ENCODE data around the gene ARF1. TPM values are rescaled to one million over a fixed set of nuclear protein-coding genes. Genes with fewer than 3 reads are reported as not detected.

The ARF1 gene
- total and polyA plus RNA-seq, 2 of the 13 experiments (the other 11 are each of a cell fraction or from before 2014, with no cell fraction given), result 186 to 327 TPM

DNA sequence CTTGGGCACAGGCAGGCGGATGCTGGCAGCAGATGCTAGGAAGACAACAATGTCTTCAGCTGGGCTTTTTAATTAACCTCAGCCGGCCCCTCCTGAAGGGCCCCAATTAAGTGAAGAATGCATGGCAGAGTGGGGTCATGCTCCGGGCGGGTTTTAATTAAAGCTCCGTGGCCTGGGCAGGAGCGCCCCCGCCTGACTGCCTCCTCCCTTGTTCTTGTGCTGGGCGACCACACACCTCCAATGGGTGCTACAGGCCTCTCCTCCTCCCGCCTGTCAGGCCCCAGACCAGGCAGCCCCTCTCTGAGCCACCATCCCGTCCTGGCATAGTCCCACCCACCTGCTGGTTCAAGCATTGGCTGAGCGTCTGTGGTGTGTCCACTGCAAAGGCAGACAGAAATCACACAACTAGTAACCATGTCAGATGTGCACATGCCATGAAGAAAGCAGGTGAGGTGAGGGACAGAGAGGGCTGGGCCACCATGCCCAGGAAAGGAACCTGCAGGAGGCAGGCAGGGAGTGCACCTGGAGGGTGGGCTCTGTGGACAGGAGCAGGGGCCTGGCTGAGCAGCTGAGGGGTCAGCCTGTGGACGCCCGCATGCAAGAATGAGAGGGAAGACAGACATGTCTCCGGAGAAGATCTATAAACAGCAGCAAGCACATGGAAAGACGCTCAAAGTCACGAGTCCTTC lies 8.5 kb upstream of the ARF1 start:
- Histone ChIP-seq H3K4me3 (replicated peaks in 1 of 3; ENCODE audit: insufficient read depth in 1 of 3, low read depth in 2 of 3, low read length in 3 of 3) (no peak overlapping the region), H2AFZ (ENCODE audit: low read length) (no peak overlapping the region), H3K4me2 (ENCODE audit: low read depth, low read length) (no peak overlapping the region), H3K9ac (ENCODE audit: insufficient read depth, low read depth, low read length) (no peak overlapping the region), H4K20me1 (ENCODE audit: insufficient read depth, low read length) (no peaks in the 10 kb centered on the region; the same call in 1 of the 2 replicates), H3K27ac (ENCODE audit: extremely low read length, insufficient read depth, low read length) (no peak overlapping the region), H3K27me3 (ENCODE audit: control insufficient read depth in 1 of 2, insufficient read depth in 2 of 2, low read length in 2 of 2) (peaks cover 9 to 23% of the 10 kb centered on the region in 2 experiments; a peak in 3 of 5 replicates), H3K4me1 (ENCODE audit: insufficient read depth, low read length) (no peaks in the 10 kb centered on the region), H3K9me3 (ENCODE audit: low read length) (no peaks in the 10 kb centered on the region), H3K79me2 (ENCODE audit: insufficient read depth, low read length) (no peaks in the 10 kb centered on the region), H3K36me3 (replicated peaks in 1 of 2; ENCODE audit: control insufficient read depth in 1 of 2, insufficient read depth in 2 of 2, low read length in 2 of 2) (no peaks in the 10 kb centered on the region)
- ChIA-PET POLR2A (interaction anchor here (1.0 kb wide), 1 partner anchor 8 kb away, joined by 3 read pairs; the partner anchor contains the start of gene ARF1), CTCF (ENCODE audit: low intra/inter-chr PET ratio, low total read pairs) (no interaction called here)
- ATAC-seq, result peak; percentile 59
- TF ChIP-seq ARNT (IDR thresholded peaks at IDR 0.05) (no peak), RAD21 (CRISPR knock-in tag; IDR thresholded peaks at IDR 0.05) (0 out of 2 replicates have a peak, but pooled peaks have one; percentile 23), SRF (IDR thresholded peaks at IDR 0.05; ENCODE audit: low read depth, low read length) (no peak), ZNF501 (CRISPR knock-in tag; IDR thresholded peaks at IDR 0.05) (no peak), STAG1 (CRISPR knock-in tag; IDR thresholded peaks at IDR 0.05) (peak; percentile 55), ZNF580 (CRISPR knock-in tag; IDR thresholded peaks at IDR 0.05; ENCODE audit: borderline replicate concordance, low read depth) (no peak), CTCF (CRISPR knock-in tag; IDR thresholded peaks at IDR 0.05) (peak; percentile 55), MYPOP (CRISPR knock-in tag; IDR thresholded peaks at IDR 0.05) (no peak), ZXDC (CRISPR knock-in tag; IDR thresholded peaks at IDR 0.05) (no peak), TGIF2 (CRISPR knock-in tag; IDR thresholded peaks at IDR 0.05) (no peak), BRD4 (CRISPR knock-in tag; IDR thresholded peaks at IDR 0.05) (no peak), ZNF670 (CRISPR knock-in tag; IDR thresholded peaks at IDR 0.05; ENCODE audit: borderline replicate concordance) (no peak)
- TF ChIP-seq, protein P1, sequence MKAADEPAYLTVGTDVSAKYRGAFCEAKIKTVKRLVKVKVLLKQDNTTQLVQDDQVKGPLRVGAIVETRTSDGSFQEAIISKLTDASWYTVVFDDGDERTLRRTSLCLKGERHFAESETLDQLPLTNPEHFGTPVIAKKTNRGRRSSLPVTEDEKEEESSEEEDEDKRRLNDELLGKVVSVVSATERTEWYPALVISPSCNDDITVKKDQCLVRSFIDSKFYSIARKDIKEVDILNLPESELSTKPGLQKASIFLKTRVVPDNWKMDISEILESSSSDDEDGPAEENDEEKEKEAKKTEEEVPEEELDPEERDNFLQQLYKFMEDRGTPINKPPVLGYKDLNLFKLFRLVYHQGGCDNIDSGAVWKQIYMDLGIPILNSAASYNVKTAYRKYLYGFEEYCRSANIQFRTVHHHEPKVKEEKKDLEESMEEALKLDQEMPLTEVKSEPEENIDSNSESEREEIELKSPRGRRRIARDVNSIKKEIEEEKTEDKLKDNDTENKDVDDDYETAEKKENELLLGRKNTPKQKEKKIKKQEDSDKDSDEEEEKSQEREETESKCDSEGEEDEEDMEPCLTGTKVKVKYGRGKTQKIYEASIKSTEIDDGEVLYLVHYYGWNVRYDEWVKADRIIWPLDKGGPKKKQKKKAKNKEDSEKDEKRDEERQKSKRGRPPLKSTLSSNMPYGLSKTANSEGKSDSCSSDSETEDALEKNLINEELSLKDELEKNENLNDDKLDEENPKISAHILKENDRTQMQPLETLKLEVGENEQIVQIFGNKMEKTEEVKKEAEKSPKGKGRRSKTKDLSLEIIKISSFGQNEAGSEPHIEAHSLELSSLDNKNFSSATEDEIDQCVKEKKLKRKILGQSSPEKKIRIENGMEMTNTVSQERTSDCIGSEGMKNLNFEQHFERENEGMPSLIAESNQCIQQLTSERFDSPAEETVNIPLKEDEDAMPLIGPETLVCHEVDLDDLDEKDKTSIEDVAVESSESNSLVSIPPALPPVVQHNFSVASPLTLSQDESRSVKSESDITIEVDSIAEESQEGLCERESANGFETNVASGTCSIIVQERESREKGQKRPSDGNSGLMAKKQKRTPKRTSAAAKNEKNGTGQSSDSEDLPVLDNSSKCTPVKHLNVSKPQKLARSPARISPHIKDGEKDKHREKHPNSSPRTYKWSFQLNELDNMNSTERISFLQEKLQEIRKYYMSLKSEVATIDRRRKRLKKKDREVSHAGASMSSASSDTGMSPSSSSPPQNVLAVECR (CRISPR knock-in tag; IDR thresholded peaks at IDR 0.05; ENCODE audit: borderline replicate concordance), result no peak
- no peak for DNase-seq (ENCODE audit: low spot score)
- 48% methylated on average over 6 of the region's 16 CpGs for WGBS (ENCODE audit: low lambda C conversion rate)
- in situ Hi-C loops (cut with HindIII; ENCODE audit: extremely low pct_ligation_motif_present, low pct_unique_long_range_greater_than_20kb) (no loop called here), intact Hi-C loops (cut with micrococcal nuclease; ENCODE audit: unreplicated experiment) (loop anchor here (1.0 kb wide), 1 partner anchor 75 kb away; no protein-coding TSS in a partner anchor)
- BruUV-seq (replicated peaks), result no TSS peak
- FAIRE-seq, result no peak
